IMR-90 (cell line): ENCODE data around the gene DBF4B. TPM values are rescaled to one million over a fixed set of nuclear protein-coding genes. Genes with fewer than 3 reads are reported as not detected.

Experiments used
- ATAC-seq: fragments of 200-7000 bp; cut with Tn5 transposase; 2 replicates; pipeline ENCODE4 v1.9.1; 2020; ENCODE audit warnings: low read depth, mild to moderate bottlenecking, moderate library complexity
- BruUV-seq: library from RNA; stranded (reverse); fragments of 400-500 nt; replicated peaks from 2 replicates; lab custom pipeline; 2021; lab: Mats Ljungman, UMichigan
- CTCF ChIA-PET: fragments of 300-600 bp; formaldehyde crosslinking; extraction: SDS; loops from one replicate; lab custom pipeline; 2021; ENCODE audit warnings: antibody characterized with exemption; lab: Yijun Ruan, JAX
- POLR2A ChIA-PET: fragments of 300-600 bp; sonication (Branson Sonifier 250); formaldehyde crosslinking; loops from one replicate; lab custom pipeline; 2022; ENCODE audit warnings: antibody characterized with exemption; ENCODE audit not compliant: unreplicated experiment; lab: Charles Lee
- DNase-seq: peaks from one replicate; pipeline ENCODE4 v3.0.0; 2013
- H2AFZ ChIP-seq: replicated peaks from 2 replicates; pipeline ENCODE3; 2013; ENCODE audit warnings: low read length, mild to moderate bottlenecking; ENCODE audit not compliant: poor library complexity
- H2AK5ac ChIP-seq: 2 replicates; pipeline ENCODE4 v1.6.1; 2013; ENCODE audit warnings: low read depth, low read length, inconsistent platforms
- H2AK9ac ChIP-seq: replicated peaks from 2 replicates; pipeline ENCODE3; 2013; ENCODE audit warnings: mild to moderate bottlenecking, low read depth, low read length, moderate library complexity; ENCODE audit not compliant: poor library complexity
- H2BK120ac ChIP-seq: 2 replicates; pipeline ENCODE4 v1.6.1; 2013; ENCODE audit warnings: low read depth, low read length, inconsistent platforms
- H2BK15ac ChIP-seq: 3 replicates; pipeline ENCODE4 v1.6.1; 2013; ENCODE audit warnings: low read depth, low read length, inconsistent platforms
- H2BK20ac ChIP-seq: 2 replicates; pipeline ENCODE4 v1.6.1; 2013; ENCODE audit warnings: low read depth, mild to moderate bottlenecking, inconsistent platforms, low read length, moderate library complexity
- H2BK5ac ChIP-seq: 2 replicates; pipeline ENCODE4 v1.6.1; 2013; ENCODE audit warnings: mild to moderate bottlenecking, low read depth, low read length, inconsistent platforms; ENCODE audit not compliant: poor library complexity, severe bottlenecking
- H3K14ac ChIP-seq: replicated peaks from 2 replicates; pipeline ENCODE4 v1.6.1; 2013; ENCODE audit warnings: low read depth, low read length, inconsistent platforms
- H3K18ac ChIP-seq: 2 replicates; pipeline ENCODE4 v1.6.1; 2013; ENCODE audit warnings: low read depth, low read length, control low read depth
- H3K23ac ChIP-seq: 2 replicates; pipeline ENCODE4 v1.6.1; 2013; ENCODE audit warnings: low read depth, low read length, inconsistent platforms
- H3K27ac ChIP-seq: 2 replicates; pipeline ENCODE4 v1.5.1; 2013; ENCODE audit warnings: mild to moderate bottlenecking, control low read depth, low read length; ENCODE audit not compliant: insufficient read depth
- H3K27me3 ChIP-seq: 2 replicates; pipeline ENCODE4 v1.6.1; 2013; ENCODE audit warnings: low read length; ENCODE audit not compliant: control insufficient read depth, insufficient read depth
- H3K36me3 ChIP-seq: 2 replicates; pipeline ENCODE4 v1.6.1; 2013; ENCODE audit warnings: low read length, mixed read lengths; ENCODE audit not compliant: control insufficient read depth, insufficient read depth
- H3K4ac ChIP-seq: 2 replicates; pipeline ENCODE4 v1.6.1; 2013; ENCODE audit warnings: low read depth, low read length, inconsistent platforms
- H3K4me1 ChIP-seq: 2 replicates; pipeline ENCODE4 v1.6.1; 2013; ENCODE audit warnings: low read length, mixed read lengths; ENCODE audit not compliant: control insufficient read depth, insufficient read depth
- H3K4me2 ChIP-seq: 2 replicates; pipeline ENCODE4 v1.6.1; 2013; ENCODE audit warnings: low read depth, mild to moderate bottlenecking, control low read depth, low read length, moderate library complexity
- H3K4me3 ChIP-seq: 2 replicates; pipeline ENCODE4 v1.5.1; 2013; ENCODE audit warnings: low read depth, mild to moderate bottlenecking, control low read depth, low read length, moderate library complexity; ENCODE audit not compliant: insufficient read depth
- H3K56ac ChIP-seq: 2 replicates; pipeline ENCODE4 v1.6.1; 2013; ENCODE audit warnings: low read length, inconsistent platforms; ENCODE audit not compliant: insufficient read depth; ENCODE audit errors: extremely low read depth
- H3K79me1 ChIP-seq, 2 experiments: 2 replicates each; pipeline ENCODE4 v1.6.1; 2013; ENCODE audit warnings: low read length in 2 of 2, inconsistent platforms in 1 of 2, low read depth in 1 of 2
- H3K9ac ChIP-seq: 2 replicates; pipeline ENCODE4 v1.6.1; 2013; ENCODE audit warnings: low read depth, low read length, control low read depth
- H3K9me1 ChIP-seq: 2 replicates; pipeline ENCODE4 v1.6.1; 2013; ENCODE audit warnings: low read length, inconsistent platforms; ENCODE audit not compliant: insufficient read depth
- H3K9me3 ChIP-seq: 2 replicates; pipeline ENCODE4 v1.6.1; 2013; ENCODE audit warnings: low read length; ENCODE audit not compliant: control insufficient read depth, insufficient read depth
- H4K20me1 ChIP-seq: 2 replicates; pipeline ENCODE4 v1.6.1; 2013; ENCODE audit warnings: low read length, inconsistent platforms; ENCODE audit not compliant: insufficient read depth
- H4K5ac ChIP-seq: 2 replicates; pipeline ENCODE4 v1.6.1; 2013; ENCODE audit warnings: mild to moderate bottlenecking, low read depth, low read length, control low read depth
- H4K8ac ChIP-seq, 2 experiments: 2 replicates each; pipeline ENCODE4 v1.6.1; 2013; ENCODE audit warnings: low read depth in 2 of 2, low read length in 2 of 2, control low read depth in 1 of 2, inconsistent platforms in 1 of 2
- H4K91ac ChIP-seq: 2 replicates; pipeline ENCODE4 v1.6.1; 2013; ENCODE audit warnings: low read depth, low read length, inconsistent platforms; ENCODE audit not compliant: insufficient read depth
- BHLHE40 ChIP-seq: fragments of 150-350 bp; IDR thresholded peaks from 2 replicates; pipeline ENCODE4 v1.6.1; 2016; ENCODE audit warnings: mild to moderate bottlenecking, low read depth, low read length
- CEBPB ChIP-seq: IDR thresholded peaks from 2 replicates; pipeline ENCODE4 v1.6.1; 2012; ENCODE audit warnings: low read depth, low read length, improper control_type of control experiment
- CHD1 ChIP-seq: IDR thresholded peaks from 2 replicates; pipeline ENCODE4 v1.6.1; 2012; ENCODE audit warnings: low read depth, low read length, improper control_type of control experiment
- FOS ChIP-seq: fragments of 150-350 bp; IDR thresholded peaks from 2 replicates; pipeline ENCODE4 v1.6.1; 2016; ENCODE audit warnings: low read depth, low read length
- MAZ ChIP-seq: IDR thresholded peaks from 2 replicates; pipeline ENCODE4 v1.6.1; 2012; ENCODE audit warnings: low read depth, mild to moderate bottlenecking, low read length, improper control_type of control experiment, moderate library complexity, borderline replicate concordance
- MXI1 ChIP-seq: IDR thresholded peaks from 2 replicates; pipeline ENCODE4 v1.6.1; 2012; ENCODE audit warnings: low read depth, mild to moderate bottlenecking, low read length, moderate library complexity, borderline replicate concordance
- NFE2L2 ChIP-seq: fragments of 150-350 bp; IDR thresholded peaks from 2 replicates; pipeline ENCODE4 v1.6.1; 2016; ENCODE audit warnings: low read depth, mild to moderate bottlenecking, low read length
- POLR2A ChIP-seq: IDR thresholded peaks from 2 replicates; pipeline ENCODE4 v1.6.1; 2012; ENCODE audit warnings: mild to moderate bottlenecking, low read depth, low read length
- RAD21 ChIP-seq: IDR thresholded peaks from 2 replicates; pipeline ENCODE4 v1.6.1; 2012; ENCODE audit warnings: low read length, improper control_type of control experiment
- RCOR1 ChIP-seq: IDR thresholded peaks from 2 replicates; pipeline ENCODE4 v1.6.1; 2012; ENCODE audit warnings: mild to moderate bottlenecking, low read length, improper control_type of control experiment; ENCODE audit not compliant: insufficient replicate concordance
- RFX5 ChIP-seq: IDR thresholded peaks from 2 replicates; pipeline ENCODE4 v1.8.0; 2012; ENCODE audit warnings: low read depth, mild to moderate bottlenecking, low read length, moderate library complexity
- SMC3 ChIP-seq: fragments of 150-350 bp; IDR thresholded peaks from 2 replicates; pipeline ENCODE4 v1.6.1; 2016; ENCODE audit warnings: low read depth, mild to moderate bottlenecking, antibody characterized with exemption, low read length, moderate library complexity
- WGBS, 2 experiments: methylation state at CpG; one replicate each; pipeline versions ENCODE4 v1.1.5 to v1.1.7; 2013; ENCODE audit warnings: missing lambda C conversion rate in 2 of 2; ENCODE audit not compliant: insufficient read length in 1 of 2; ENCODE audit errors: extremely low coverage in 2 of 2; 5-methylcytosine and 5-hydroxymethylcytosine counted together
- dilution Hi-C: fragments of 300-500 bp; cut with HindIII; formaldehyde crosslinking; loops from one replicate; pipeline ENCODE4 v1.14.3; 2018; ENCODE audit warnings: low sequenced_read_pairs; ENCODE audit not compliant: unreplicated experiment
- in situ Hi-C: fragments of 300-500 bp; cut with MboI; formaldehyde crosslinking; loops from 3 replicates; pipeline ENCODE4 v1.14.3; 2019; ENCODE audit warnings: low sequenced_read_pairs, inconsistent platforms, mixed read lengths
- intact Hi-C: fragments of 100-400 bp; cut with micrococcal nuclease; formaldehyde crosslinking; loops from 2 replicates; pipeline ENCODE4 v1.10.0; 2022
- polyA plus RNA-seq, 3 experiments: library from polyadenylated mRNA; depleted of rRNA; stranded (reverse); fragments of >200 nt; gene quantifications; 2 replicates each; pipeline ENCODE4 v1.2.3, GENCODE V29; 2012; ENCODE audit warnings: low replicate concordance in 1 of 3
- total RNA-seq: library from RNA; depleted of rRNA; stranded (reverse); fragments of >200 nt; gene quantifications from 2 replicates; pipeline ENCODE4 v1.2.3, GENCODE V29; 2012
- TF ChIP-seq, protein P1 (sequence below): fragments of 150-350 bp; IDR thresholded peaks from 2 replicates; pipeline ENCODE4 v1.6.1; 2016; ENCODE audit warnings: low read depth, mild to moderate bottlenecking, low read length, moderate library complexity, borderline replicate concordance
- TF ChIP-seq, protein P2 (sequence below): conservative IDR thresholded peaks from 2 replicates; pipeline ENCODE4 v1.5.1; 2012; ENCODE audit warnings: mild to moderate bottlenecking, low read depth, low read length, improper control_type of control experiment

DBF4B gene
- total and polyA plus RNA-seq, 2 of the 4 experiments (the other 2 are of a cell fraction): 3.6 to 10.2 TPM

DNA sequence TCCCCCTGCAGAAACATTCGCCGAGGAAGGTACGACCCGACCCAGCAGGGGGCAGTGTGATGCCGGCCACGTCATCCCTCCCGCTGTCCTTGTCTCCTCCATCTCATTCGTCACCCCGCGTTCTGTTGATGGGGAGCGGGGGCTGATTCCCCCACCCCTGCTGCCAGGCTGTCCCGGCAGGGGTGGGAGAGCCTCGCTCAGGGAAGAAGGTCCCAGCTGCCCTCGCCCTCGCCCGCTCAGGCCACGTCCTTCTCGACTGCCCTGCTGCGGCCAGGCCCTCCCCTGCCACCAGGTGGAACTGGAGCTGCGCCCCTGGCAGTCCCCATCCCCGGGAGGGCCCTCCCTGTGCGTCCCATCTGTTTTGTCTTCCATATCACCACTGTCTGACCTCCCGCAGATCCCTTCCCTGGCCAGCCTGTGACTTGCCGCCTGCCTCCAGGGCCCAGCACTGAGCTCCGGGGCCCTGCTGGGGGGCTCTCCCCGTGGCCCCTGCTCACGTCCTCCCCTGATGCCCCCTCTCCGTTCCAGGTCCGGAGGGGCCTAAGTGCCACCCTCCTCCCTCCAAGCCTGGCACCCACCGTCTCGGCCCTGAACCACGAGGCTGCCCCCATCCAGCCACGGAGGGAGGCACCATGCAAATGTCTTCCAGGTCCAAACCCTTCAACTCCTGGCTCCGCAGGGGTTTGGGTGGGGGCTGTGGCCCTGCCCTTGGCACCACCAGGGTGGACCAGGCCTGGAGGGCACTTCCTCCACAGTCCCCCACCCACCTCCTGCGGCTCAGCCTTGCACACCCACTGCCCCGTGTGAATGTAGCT, 71.0 kb downstream of the DBF4B start:
- POLR2A ChIA-PET: no interaction called here
- Histone ChIP-seq H3K18ac (peak overlapping the region; percentile 2; the same call in 1 of the 2 replicates), H4K91ac (peak overlapping the region; percentile 79), H3K79me1 (no peaks in the 10 kb centered on the region), H4K5ac (peak overlapping the region; percentile 65), H2AFZ (peak overlapping the region; percentile 100), H3K9ac (peak overlapping the region; percentile 41), H3K9me3 (no peaks in the 10 kb centered on the region), H3K27ac (peak overlapping the region; percentile 38; the same call in 1 of the 2 replicates), H2BK120ac (peak overlapping the region; percentile 94), H2BK15ac (peak overlapping the region; percentile 85; the same call in 1 of the 3 replicates), H3K23ac (peak overlapping the region; percentile 23; the same call in 1 of the 2 replicates), H4K8ac (peak overlapping the region; percentile 61 to 88; a peak in 3 of 4 replicates), H4K20me1 (no peaks in the 10 kb centered on the region; the same call in 1 of the 2 replicates), H3K36me3 (no peaks in the 10 kb centered on the region), H2BK20ac (peak overlapping the region; percentile 38), H3K27me3 (no peaks in the 10 kb centered on the region), H3K9me1 (no peaks in the 10 kb centered on the region), H3K14ac (peak overlapping the region; percentile 53), H2AK5ac (peak overlapping the region; percentile 27), H3K4me1 (peaks cover 3% of the 10 kb centered on the region; the same call in 1 of the 2 replicates), H3K4me3 (peak overlapping the region; percentile 48), H2AK9ac (peak overlapping the region; percentile 99), H2BK5ac (peak overlapping the region; percentile 67), H3K4ac (peak overlapping the region; percentile 69), H3K4me2 (peak overlapping the region; percentile 86), H3K56ac (no peak overlapping the region)
- CTCF ChIA-PET: interaction anchor here (0.5 to 3.2 kb wide), 16 partner anchors 15 to 102 kb away, joined by 3 to 25 read pairs (median 4); no protein-coding TSS in a partner anchor
- 21% methylated on average over 8 of the region's 36 CpGs; no CpG with 5 or more reads in 1 of the 2 experiments for WGBS, 2 experiments
- BruUV-seq: no TSS peak
- intact Hi-C loops (loop anchor here (1.0 to 2.0 kb wide), 3 partner anchors 50 to 353 kb away; partner anchors contain the start of gene PLCD3), in situ Hi-C loops (loop anchor here (5.0 kb wide), 1 partner anchor 83 kb away; no protein-coding TSS in a partner anchor), dilution Hi-C loops (no loop called here)
- ATAC-seq: peak; percentile 55
- DNase-seq: peak; percentile 70
- TF ChIP-seq BHLHE40 (peak; percentile 12; the same call in 1 of the 2 replicates), RAD21 (peak; percentile 62), NFE2L2 (no peak), POLR2A (0 out of 2 replicates have a peak, but pooled peaks have one; percentile 28), MXI1 (no peak), SMC3 (peak; percentile 63), RCOR1 (no peak), CHD1 (no peak), RFX5 (no peak), CEBPB (no peak), FOS (0 out of 2 replicates have a peak, but pooled peaks have one; percentile 32), MAZ (0 out of 2 replicates have a peak, but pooled peaks have one; percentile 50)
- TF ChIP-seq, protein P1, sequence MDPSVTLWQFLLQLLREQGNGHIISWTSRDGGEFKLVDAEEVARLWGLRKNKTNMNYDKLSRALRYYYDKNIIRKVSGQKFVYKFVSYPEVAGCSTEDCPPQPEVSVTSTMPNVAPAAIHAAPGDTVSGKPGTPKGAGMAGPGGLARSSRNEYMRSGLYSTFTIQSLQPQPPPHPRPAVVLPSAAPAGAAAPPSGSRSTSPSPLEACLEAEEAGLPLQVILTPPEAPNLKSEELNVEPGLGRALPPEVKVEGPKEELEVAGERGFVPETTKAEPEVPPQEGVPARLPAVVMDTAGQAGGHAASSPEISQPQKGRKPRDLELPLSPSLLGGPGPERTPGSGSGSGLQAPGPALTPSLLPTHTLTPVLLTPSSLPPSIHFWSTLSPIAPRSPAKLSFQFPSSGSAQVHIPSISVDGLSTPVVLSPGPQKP: no peak
- TF ChIP-seq, protein P2, sequence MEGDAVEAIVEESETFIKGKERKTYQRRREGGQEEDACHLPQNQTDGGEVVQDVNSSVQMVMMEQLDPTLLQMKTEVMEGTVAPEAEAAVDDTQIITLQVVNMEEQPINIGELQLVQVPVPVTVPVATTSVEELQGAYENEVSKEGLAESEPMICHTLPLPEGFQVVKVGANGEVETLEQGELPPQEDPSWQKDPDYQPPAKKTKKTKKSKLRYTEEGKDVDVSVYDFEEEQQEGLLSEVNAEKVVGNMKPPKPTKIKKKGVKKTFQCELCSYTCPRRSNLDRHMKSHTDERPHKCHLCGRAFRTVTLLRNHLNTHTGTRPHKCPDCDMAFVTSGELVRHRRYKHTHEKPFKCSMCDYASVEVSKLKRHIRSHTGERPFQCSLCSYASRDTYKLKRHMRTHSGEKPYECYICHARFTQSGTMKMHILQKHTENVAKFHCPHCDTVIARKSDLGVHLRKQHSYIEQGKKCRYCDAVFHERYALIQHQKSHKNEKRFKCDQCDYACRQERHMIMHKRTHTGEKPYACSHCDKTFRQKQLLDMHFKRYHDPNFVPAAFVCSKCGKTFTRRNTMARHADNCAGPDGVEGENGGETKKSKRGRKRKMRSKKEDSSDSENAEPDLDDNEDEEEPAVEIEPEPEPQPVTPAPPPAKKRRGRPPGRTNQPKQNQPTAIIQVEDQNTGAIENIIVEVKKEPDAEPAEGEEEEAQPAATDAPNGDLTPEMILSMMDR: peak; percentile 75
